ENCODE results near the gene CDC34.

Gene CDC34, protein sequence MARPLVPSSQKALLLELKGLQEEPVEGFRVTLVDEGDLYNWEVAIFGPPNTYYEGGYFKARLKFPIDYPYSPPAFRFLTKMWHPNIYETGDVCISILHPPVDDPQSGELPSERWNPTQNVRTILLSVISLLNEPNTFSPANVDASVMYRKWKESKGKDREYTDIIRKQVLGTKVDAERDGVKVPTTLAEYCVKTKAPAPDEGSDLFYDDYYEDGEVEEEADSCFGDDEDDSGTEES

DNA sequence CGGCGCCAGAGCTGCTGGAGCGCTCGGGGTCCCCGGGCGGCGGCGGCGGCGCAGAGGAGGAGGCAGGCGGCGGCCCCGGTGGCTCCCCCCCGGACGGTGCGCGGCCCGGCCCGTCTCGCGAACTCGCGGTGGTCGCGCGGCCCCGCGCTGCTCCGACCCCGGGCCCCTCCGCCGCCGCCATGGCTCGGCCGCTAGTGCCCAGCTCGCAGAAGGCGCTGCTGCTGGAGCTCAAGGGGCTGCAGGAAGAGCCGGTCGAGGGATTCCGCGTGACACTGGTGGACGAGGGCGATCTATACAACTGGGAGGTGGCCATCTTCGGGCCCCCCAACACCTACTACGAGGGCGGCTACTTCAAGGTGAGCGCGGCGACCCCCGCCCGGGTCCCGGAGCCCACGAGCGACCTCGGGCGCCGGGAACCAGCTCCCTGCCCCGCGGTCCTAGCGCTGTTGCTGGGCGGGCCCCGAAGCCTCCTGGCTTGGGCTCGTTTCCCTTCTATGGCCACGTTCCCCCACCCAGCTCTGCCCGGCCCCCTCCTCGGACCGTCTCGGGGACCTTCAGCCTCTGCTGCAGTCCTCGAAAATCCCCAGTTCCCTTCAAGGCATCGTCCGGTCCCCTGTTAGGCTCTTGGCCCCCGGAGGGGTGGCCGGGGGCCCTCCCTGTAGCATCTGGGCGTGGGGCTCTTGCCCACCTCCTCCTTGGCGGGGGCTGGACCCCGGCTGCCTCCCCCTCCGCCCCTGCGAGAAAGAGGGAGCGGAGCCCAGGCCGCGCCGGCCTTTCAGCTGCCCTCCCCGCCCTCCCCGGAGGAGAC lies at the start of gene CDC34:
TSS of gene CDC34 (plus strand) at position 8 of the 808 bp plus-strand sequence. CDS start at position 180, 172 bp downstream.
- no peak for DNase-seq

DNA sequence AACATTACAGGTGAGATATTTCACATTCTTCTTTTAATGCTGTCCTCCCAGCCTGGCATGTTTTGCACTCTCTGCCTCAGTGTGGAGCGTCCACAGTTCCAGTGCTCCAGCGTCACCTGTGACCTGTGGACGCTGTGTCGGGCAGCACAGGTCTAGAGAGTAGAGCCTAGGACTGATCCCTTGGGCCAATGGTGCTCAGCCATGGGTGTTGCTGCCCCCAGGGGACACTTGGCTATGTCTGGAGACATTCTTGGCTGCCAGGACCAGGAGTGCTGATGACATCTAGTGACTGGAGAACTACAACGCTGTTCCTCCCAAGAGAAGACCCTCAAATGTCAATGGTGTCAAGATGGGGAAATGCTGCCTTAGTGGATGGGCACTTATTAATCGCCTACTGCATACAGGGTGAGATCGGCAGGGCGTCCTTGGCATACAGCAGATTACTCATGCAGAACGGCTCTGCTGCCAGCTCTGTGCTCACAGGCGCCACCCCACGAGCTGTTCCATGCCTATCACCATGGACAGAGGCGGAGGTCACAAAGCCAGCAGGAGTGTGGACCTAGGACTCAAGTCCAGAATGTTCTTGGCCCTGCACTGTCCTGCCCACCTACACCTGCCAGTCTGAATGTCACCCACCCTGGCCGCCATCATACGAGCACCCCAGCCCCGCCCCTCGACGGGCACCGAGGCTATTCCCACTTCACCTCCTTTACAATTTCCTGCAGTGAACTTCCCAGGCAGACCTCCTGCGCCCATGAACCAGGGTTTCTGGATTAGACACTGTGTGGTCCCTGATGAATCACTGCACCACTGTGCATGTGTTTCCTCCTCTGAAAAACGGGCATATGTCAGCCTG lies 49.1 kb upstream of the CDC34 start:
- peak; percentile 14 for DNase-seq

DNA sequence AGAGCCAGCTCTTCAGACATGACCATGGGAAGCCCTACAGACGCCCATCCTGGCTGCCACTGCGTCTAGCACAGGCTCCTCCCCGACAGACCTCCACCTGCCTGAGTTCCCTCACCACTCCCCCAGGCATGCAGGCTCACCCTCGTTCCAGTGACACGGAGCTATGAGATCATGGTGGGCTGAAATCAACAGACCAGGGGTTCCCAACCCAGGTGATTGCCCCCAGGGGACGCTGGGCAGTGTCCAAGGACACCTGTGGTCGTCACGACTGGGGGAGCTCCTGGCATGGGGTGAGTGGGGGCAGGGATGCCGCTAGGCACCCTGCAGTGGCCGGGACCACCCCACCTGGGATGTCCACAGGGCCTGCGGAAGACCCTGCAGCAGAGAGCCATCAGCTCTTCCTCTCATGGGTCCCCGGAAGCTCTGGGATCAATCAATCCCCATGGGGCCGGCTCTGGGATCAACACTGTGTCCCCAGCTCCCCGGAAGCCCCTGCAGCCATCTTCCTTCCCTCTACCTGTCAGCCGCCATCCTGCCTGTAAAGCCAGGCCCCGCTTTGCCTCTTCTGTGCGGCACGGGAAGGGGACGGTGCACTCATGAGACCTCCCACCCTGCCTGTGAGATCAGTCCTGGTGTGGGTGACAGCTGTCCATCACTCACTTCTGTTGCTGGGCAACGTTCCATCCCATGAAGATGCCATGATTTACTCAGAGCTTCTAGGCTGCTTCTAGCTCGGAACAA lies 48.1 kb upstream of the CDC34 start:
- no peak for DNase-seq

DNA sequence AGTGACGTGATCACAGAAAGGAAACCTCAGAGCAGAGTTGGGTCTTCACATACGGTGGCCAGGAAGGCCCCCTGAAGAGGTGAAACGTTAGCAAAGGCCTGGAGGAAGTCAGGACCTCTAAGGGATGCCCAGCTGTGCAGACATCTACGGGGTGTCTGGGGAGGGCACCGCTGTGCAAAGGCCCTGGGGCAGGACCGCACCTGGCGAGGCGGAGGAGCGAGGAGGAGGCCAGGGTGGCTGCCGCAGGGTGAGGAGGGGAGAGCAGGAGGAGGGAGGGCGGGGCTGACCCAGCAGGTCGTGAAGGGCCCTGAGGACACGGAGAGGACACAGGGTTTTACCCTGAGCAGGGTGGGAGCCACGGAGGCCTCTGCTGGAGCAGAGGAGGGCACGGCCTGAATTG lies 47.1 kb upstream of the CDC34 start:
- DNase-seq: no peak

DNA sequence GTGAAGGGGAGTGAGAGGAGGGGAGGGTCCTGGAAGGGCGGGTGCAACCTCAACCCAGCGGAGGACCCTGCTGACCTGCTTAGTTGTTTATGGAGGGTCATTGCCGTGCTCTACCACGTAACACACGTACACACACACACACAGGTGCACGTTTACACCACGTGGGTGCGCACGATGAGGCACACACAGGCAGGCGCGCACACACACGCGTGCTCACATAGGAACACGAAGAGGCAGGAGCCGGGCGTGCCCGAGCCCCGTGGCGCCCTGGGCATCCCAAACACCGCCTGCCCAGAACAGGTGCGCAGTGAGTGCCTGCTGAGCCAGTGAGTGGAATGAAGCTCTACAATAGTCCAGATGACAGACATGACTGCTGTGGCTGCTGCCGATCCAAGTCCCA lies 46.5 kb upstream of the CDC34 start:
- no peak for DNase-seq

DNA sequence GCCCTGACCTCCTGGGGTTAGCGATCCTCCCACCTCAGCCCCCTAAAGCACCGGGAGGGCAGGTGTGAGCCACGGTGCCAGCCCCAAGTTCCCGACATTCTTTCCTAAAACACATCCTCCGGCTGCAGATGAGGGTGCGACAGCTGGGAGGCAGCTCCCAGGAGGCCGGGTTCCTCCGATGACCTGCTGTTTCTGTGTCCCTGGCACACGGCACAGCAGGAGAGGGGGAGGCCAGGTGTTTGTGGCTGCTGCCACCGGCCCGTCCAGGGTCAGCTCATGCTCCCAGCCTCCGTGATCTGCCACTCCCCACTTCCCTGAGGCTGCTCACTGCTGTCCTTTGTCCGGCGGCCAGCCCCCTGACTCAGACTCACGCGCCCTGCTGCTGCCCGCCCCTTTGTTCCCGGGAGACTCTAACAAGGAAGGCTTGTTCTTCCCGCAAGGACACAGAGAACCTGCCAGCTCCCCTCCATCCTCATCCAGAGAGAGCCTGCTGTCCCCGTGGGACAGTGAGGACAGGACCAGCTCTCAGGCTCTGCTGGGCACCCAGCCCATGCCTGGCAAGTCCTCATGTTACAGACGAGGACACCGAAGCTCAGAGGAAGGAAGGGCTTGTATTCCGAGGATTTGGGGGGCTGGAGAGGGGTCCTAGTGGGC lies 45.9 kb upstream of the CDC34 start:
- DNase-seq: peak; percentile 59

DNA sequence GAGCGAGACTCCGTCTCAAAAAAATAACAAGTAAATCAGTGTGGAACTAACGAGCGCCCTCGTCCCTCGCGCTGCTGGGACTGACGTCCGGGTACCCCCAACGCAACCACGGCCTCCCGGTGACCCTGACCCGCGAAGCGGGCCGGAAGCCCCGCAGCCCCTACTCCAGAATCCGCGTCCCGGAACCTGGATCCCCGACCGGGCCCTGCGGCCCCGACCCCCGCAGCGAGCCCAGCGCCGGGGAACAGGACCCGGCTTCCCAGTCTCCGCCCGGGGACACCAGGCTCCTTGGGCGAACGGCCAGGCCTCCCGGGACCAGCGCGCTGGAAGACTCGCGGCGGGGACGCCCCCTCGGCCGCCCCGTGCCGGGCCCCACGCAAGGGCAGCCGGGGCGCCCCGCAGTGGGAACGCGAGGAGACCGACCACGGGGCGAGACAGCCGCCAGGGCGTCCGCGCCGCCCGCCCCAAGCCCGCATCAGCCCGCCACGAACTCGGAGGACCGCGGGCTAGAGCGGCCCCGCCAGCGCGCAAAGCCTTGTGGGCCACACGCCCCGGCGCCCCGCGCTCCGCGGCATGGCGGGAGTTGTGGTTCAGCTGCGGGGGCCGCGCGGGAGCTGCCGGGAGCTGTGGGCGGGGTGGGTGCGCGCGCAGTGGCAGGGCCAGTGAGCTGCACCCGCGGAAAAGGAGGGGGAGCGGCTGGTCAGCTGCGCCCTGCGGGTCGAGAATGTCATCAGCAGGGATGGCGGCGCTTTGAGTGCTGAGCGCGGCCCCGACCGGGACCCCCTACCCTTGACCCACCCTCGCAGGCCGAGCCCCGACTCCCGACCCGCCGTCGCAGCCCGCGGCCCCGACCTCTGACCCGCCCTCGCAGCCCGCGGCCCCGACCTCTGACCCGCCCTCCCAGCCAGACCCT lies 42.8 kb upstream of the CDC34 start:
- DNase-seq: peak; percentile 93

DNA sequence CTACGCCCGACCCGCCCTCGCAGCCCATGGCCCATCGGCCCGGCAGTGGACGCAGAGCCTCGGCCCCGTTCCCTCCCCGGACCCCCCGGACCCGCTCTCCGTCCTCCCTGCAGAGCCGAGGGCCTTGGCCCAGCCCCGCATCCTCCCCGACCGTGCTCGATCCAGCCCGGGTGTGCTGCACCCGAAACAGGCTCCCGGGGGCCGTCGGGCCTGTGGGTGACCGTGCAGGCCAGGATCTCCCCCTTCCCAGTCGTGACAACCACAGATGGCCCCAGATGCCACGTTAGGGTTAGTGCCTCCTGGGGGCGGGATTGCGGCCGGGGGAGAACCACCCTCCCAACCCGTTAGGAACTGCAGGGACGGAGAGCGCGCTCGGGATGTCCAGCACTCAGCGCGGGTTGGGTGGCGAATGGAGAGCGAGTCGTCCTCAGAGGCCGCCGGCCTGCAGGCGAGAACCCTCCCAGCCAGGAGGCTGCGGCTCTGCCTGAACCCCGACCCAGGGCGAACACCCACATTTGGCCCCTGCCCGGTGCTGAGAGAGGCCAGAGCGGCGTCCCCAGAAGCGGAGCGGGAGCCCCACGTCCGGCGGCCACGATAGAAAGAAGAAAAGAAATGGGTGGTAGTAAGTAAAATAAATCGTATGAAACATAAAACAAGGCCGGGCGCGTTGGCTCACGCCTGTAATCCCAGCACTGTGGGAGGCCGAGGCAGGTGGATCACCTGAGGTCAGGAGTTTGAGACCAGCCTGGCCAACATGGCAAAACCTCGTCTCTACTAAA lies 42.0 kb upstream of the CDC34 start:
- DNase-seq: no peak

DNA sequence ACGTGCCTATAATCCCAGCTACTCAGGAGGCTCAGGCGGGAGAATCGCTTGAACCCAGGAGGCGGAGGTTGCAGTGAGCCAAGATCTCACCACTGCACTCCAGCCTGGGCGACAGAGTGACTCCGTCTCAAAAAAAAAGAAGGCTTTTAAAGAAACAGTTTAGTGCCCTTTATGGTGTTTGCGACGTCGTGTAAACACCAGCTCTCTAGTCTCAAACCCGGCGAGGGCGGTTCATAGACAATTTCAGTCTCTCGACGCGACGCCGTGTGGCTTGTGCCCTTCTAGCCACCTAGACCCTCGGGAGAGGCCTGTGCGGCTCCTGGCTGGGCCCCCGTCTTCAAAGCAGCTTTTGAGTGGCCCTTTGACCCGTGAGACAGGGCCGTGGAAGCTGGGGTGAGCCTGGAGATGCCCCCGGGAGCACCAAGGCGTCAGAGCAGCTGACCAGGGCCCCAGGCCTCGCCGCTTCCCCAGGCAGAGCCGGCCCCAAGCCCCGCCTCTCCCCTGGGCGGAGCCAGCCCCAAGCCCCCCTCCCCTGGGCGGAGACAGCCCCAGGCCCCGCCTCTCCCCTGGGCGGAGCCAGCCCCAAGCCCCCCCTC lies 40.3 kb upstream of the CDC34 start:
- DNase-seq: no peak

DNA sequence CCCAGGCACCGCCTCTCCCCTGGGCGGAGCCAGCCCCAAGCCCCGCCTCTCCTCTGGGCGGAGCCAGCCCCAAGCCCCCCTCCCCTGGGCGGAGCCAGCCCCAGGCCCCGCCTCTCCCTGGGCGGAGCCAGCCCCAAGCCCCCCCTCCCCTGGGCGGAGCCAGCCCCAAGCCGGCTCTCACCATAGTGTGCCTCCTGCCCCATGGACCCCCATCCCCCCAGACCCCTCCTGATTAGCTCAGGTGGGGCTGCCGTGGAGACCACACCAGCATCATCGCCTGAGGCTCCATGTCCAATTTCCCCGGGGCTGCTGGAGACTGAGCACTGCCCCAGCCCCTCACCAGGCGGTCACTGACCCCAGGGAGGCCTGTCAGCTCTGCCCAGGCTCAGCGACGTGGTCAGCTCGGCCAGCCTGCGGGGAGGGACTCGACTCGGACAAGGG lies 39.4 kb upstream of the CDC34 start:
- no peak for DNase-seq

DNA sequence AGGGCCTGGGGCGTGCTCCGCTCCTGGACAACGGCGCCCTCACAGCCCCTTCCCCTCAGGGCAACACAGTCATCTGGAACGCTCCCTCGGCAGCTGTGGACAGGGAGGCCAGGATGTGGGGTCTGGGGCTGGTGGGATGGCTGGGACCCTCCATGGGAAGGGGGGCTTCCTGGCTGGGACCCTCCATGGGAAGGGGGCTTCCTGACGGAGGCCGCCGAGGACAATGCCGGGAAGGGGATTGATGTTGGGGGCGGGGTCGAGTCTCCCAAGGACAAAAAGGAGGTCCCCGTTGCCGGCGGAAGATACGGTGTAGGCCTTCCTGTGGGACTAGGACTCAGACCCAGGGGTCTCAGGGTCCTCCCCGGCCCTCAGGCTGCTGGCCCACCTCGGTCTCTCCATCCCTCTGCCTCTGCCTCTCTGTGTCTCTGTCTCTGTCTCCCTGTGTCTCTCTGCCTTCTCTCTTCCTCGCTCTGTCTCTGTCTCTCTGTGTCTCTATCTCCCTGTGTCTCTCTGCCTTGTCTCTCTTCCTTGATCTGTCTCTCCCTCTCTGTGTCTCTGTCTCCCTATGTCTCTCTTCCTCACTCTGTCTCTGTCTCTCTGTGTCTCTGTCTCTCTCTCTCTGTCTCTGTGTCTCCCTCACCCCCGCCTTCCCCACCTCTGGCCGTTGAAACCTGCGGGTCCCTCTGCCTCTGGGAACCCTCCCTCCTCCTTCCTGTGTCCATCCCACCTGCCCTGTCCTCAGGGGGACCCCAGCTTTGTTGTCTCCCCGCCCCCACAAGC lies 38.0 kb upstream of the CDC34 start:
- no peak for DNase-seq

DNA sequence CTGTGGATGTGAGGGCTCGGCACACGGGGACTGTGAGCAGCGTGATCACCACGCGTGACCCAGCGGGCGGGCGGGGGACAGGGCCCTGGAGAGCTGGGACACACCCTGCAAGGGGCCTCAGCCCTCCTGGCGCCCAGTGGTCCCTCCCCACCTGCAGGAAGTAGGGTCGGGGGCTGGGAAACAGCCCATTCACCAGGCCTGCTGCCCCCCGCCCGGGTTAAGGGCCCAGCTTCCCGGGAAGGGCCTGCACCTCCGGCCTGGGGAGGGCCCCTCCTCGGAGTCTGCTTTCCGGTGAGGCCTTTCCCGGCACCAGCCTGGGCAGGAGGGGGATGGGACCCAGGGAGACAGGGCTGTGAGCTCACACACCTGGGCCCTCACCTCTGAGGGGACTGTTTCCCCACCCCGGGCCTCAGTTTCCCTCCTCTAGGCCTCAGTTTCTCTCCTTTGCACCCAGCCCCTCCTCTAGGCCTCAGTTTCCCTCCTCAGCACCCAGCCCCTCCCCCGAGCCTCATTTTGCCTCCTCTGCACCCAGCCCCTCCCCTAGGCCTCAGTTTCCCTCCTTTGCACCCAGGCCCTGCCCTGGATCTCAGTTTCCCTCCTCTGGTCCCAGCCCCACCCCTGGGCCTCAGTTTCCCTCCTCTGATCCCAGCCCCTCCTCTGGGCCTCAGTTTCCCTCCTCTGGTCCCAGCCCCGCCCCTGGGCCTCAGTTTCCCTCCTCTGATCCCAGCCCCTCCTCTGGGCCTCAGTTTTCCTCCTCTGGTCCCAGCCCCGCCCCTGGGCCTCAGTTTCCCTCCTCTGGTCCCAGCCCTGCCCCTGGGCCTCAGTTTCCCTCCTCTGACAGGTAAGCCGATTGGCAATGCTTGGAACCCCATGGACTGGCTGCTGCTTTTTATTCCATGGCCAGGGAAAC lies 37.1 kb upstream of the CDC34 start:
- DNase-seq: no peak

DNA sequence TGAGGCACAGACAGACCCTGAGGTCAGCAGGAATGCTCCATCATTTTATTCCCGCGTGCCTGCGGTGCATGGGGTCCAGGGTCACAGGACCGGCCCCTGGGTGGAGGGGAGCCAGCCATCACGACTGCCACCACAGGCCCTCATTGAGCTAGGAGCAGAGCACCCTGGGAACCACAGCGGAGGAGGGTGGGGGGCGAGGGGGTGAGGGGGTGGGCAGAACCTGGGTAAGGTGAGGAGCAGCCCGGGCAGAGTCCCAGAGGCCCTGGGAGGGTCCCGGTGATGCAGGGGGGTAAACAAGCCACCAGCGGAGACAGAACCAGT lies 36.5 kb upstream of the CDC34 start:
- no peak for DNase-seq

DNA sequence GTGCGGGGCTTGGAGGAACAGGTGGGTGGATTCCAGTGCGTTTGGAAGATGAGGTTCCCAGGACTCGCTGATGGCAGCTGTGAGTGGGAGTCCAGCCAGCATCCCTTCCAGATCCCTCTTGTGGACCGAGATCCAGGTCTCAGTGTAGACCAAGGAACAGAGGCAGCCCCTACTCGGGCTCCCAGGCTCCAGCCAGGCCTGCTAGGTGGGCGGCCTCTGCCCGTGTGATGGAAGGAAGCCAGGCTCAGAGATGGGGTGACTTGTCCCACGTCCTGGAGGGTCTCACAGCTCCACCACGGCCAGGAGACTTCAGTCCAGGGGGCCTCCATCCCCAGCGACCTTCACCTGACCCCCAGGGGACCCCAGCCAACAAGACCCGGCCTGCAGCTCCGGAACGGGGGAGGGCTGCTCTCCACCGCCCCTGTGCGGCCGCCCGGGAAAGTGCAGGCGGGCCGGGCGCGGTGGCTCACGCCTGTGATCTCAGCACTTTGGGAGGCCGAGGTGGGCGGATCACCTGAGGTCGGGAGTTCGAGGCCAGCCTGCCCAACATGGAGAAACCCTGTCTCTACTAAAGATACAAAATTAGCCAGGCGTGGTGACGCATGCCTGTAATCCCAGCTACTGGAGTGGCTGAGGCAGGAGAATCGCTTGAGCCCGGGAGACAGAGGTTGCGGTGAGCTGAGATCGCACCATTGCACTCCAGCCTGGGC lies 36.0 kb upstream of the CDC34 start:
- peak; percentile 24 for DNase-seq

DNA sequence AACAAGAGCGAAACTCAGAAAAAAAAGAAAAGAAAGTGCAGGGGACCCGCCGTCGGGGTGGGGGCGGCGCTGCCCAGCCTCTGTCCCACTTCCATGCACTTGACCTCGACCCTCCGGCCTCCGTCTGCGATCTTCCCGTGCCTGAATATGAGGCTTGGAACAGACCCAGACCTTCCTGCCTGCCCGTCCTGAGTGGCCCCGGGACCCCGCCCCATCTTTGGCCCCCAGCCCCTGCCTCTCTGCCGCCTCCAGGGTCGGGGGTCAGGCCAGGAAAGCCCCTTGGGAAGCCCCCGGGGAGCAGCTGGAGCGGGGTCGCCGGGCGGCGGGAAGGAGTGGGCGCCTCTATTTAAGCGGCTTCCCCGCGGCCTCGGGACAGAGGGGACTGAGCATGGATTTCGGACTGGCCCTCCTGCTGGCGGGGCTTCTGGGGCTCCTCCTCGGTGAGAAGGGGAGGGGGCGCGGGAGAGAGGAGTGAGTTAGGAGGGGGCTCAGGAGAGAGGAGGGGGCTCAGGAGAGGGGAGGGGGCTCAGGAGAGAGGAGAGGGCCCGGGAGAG lies 35.4 kb upstream of the CDC34 start, which contains the start of gene MADCAM1:
TSS of gene MADCAM1 (plus strand) at position 375 of the 554 bp plus-strand sequence. CDS start at position 389, 14 bp downstream.
- no peak for DNase-seq

DNA sequence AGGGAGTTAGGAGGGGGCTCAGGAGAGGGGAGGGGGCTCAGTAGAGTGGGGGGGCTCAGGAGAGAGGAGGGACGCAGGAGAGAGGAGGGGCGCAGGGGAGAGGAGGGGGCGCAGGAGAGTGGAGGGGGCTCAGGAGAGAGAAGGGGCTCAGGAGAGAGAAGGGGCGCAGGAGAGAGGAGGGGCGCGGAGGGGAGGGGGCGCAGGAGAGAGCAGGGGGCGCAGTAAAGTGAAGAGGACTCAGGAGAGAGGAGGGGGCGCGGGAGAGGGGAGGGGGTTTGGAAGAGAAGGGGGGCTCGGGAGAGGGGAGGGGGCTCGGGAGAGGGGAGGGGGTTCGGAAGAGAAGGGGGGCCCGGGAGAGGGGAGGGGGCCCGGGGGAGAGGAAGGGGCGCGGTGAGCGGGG lies 34.6 kb upstream of the CDC34 start:
- no peak for DNase-seq

DNA sequence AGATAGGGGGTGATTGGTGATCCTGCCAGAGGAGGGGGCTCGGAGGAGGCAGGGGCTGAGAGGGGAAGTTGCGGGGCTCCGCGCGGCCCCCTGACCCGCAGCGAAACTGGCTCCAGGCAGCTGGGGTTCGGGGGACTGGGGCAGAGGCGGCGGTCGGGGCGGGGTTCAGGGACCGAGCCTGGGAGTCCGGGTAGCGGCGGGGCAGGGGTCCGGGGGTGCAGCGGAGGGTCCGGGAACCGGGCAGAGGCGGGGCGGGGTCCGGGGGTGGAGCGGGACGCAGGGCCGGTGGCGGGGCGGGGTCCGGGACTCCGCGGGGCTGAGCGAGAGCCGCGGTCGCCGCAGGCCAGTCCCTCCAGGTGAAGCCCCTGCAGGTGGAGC lies 34.1 kb upstream of the CDC34 start:
- no peak for DNase-seq
